Gastroesophageal sphincter (tissue), 3 donors: Measurements from ENCODE around the gene CPM.

Experiments used
- CTCF ChIP-seq, 4 experiments: fragments of 200-600 bp in 2 of 4; fragments of 450-650 bp in 2 of 4; sonication (generic) in 1 of 4; IDR thresholded peaks; one replicate each; pipeline ENCODE4 v1.5.1; 2017 to 2019; ENCODE audit warnings: antibody characterized with exemption in 4 of 4, mild to moderate bottlenecking in 2 of 4, moderate library complexity in 2 of 4
- POLR2A ChIP-seq, 2 donors: fragments of 450-650 bp; IDR thresholded peaks; one replicate each; pipeline ENCODE4 v1.6.1; 2017; ENCODE audit warnings: antibody characterized with exemption in 2 of 2, mild to moderate bottlenecking in 2 of 2, moderate library complexity in 1 of 2
- POLR2AphosphoS5 ChIP-seq: sonication (generic); formaldehyde crosslinking; IDR thresholded peaks from one replicate; pipeline ENCODE4 v1.6.1; 2017; ENCODE audit warnings: antibody characterized with exemption

- TF ChIP-seq CTCF (IDR thresholded peaks at IDR 0.05) (no peak), POLR2A (IDR thresholded peaks at IDR 0.05) (no peak), POLR2AphosphoS5 (no peak)
These were observed 7.8 kb upstream of the CPM start for GRCh38 chr12:68940731-68941130.
